ENCODE data around the gene SLC26A9. TPM values are rescaled to one million over a fixed set of nuclear protein-coding genes. Genes with fewer than 3 reads are reported as not detected.

Gene SLC26A9
- total and polyA plus RNA-seq, 2 donors (not counting 3 experiments of a cell fraction or from before 2014, with no cell fraction given), result 0.10 to 0.20 TPM

- FAIRE-seq, result no peak
- no TSS peak for BruUV-seq (replicated peaks)
- dilution Hi-C loops (cut with MboI; ENCODE audit: extremely low pct_ligation_motif_present, low sequenced_read_pairs), result no loop called here
These were observed 18.8 kb downstream of the SLC26A9 start for GRCh38 chr1:205924460-205924790.

GRCh38 chr1:205923651-205924459, 19.4 kb downstream of the SLC26A9 start:
- no peaks in the 10 kb centered on the region for H4K20me1 ChIP-seq (replicated peaks; ENCODE audit: control insufficient read depth, extremely low read depth, insufficient read depth, low read length)
- no peak overlapping the region for H3K4me2 ChIP-seq (ENCODE audit: insufficient read depth, low read length)
- no peak overlapping the region for H2AFZ ChIP-seq (ENCODE audit: low read depth, low read length)
- DNase-seq (ENCODE audit: low read depth, low spot score) (no peak), FAIRE-seq (no peak)
- H3K36me3 ChIP-seq (ENCODE audit: control insufficient read depth in 2 of 2, extremely low read depth in 1 of 2, insufficient read depth in 2 of 2, low read length in 2 of 2), result no peaks in the 10 kb centered on the region
- no peak overlapping the region for H3K9ac ChIP-seq (replicated peaks; ENCODE audit: extremely low read depth, insufficient read depth, low read length)
- intact Hi-C loops (cut with micrococcal nuclease), result no loop called here
- ChIA-PET POLR2A (no interaction called here), CTCF (interaction anchor here (1.2 to 27.5 kb wide), 2 partner anchors 16 to 58 kb away, joined by 4 to 1606 read pairs; no protein-coding TSS in a partner anchor)
- dilution Hi-C loops (cut with MboI; ENCODE audit: extremely low pct_ligation_motif_present, low sequenced_read_pairs), result no loop called here
- no peak overlapping the region for H3K27ac ChIP-seq (ENCODE audit: insufficient read depth, low read depth, low read length)
- no peaks in the 10 kb centered on the region for H3K9me1 ChIP-seq (replicated peaks; ENCODE audit: control insufficient read depth, extremely low read depth, insufficient read depth, low read length)
- H3K9me3 ChIP-seq (replicated peaks; ENCODE audit: control insufficient read depth, insufficient read depth, low read length), result no peaks in the 10 kb centered on the region
- no peak overlapping the region for H3K4me3 ChIP-seq (replicated peaks in 1 of 3; ENCODE audit: insufficient read depth in 1 of 3, low read depth in 1 of 3, low read length in 3 of 3)
- H3K27me3 ChIP-seq (ENCODE audit: control insufficient read depth in 2 of 2, insufficient read depth in 2 of 2, low read length in 2 of 2), result no peaks in the 10 kb centered on the region
- H3K79me2 ChIP-seq (ENCODE audit: control insufficient read depth, insufficient read depth, low read length), result no peaks in the 10 kb centered on the region
- no peaks in the 10 kb centered on the region for H3K4me1 ChIP-seq (ENCODE audit: control insufficient read depth, extremely low read depth, insufficient read depth, low read length)
- TF ChIP-seq FOS (IDR thresholded peaks at IDR 0.05; ENCODE audit: borderline replicate concordance, insufficient read depth, low read length) (no peak), POLR2A (IDR thresholded peaks at IDR 0.05; ENCODE audit: low read depth, low read length) (no peak), CTCF (IDR thresholded peaks at IDR 0.05; ENCODE audit: extremely low read depth in 1 of 2, insufficient read depth in 1 of 2, low read depth in 1 of 2, low read length in 2 of 2) (no peak), MYC (IDR thresholded peaks at IDR 0.05; ENCODE audit: low read depth, low read length) (no peak)
- no TSS peak for BruUV-seq (replicated peaks)

More at GRCh38 chr1:205924460-205924790, 18.8 kb downstream of the SLC26A9 start:
- intact Hi-C loops (cut with micrococcal nuclease), result no loop called here
- no peaks in the 10 kb centered on the region for H3K36me3 ChIP-seq (ENCODE audit: control insufficient read depth in 2 of 2, extremely low read depth in 1 of 2, insufficient read depth in 2 of 2, low read length in 2 of 2)
- CTCF ChIA-PET, result interaction anchor here (27.5 kb wide), 1 partner anchor 57 kb away, joined by 1606 read pairs; no protein-coding TSS in a partner anchor
- no peaks in the 10 kb centered on the region for H3K9me1 ChIP-seq (replicated peaks; ENCODE audit: control insufficient read depth, extremely low read depth, insufficient read depth, low read length)
- no peaks in the 10 kb centered on the region for H3K27me3 ChIP-seq (ENCODE audit: control insufficient read depth in 2 of 2, insufficient read depth in 2 of 2, low read length in 2 of 2)
- no peaks in the 10 kb centered on the region for H3K4me1 ChIP-seq (ENCODE audit: control insufficient read depth, extremely low read depth, insufficient read depth, low read length)
- no peak overlapping the region for H3K4me3 ChIP-seq (replicated peaks in 1 of 3; ENCODE audit: insufficient read depth in 1 of 3, low read depth in 1 of 3, low read length in 3 of 3)
- DNase-seq (ENCODE audit: low read depth, low spot score), result no peak
- H3K9ac ChIP-seq (replicated peaks; ENCODE audit: extremely low read depth, insufficient read depth, low read length), result no peak overlapping the region
- no peak overlapping the region for H2AFZ ChIP-seq (ENCODE audit: low read depth, low read length)
- no peaks in the 10 kb centered on the region for H3K9me3 ChIP-seq (replicated peaks; ENCODE audit: control insufficient read depth, insufficient read depth, low read length)
- no peaks in the 10 kb centered on the region for H4K20me1 ChIP-seq (replicated peaks; ENCODE audit: control insufficient read depth, extremely low read depth, insufficient read depth, low read length)
- H3K27ac ChIP-seq (ENCODE audit: insufficient read depth, low read depth, low read length), result no peak overlapping the region
- POLR2A ChIA-PET, result no interaction called here
- no peak for TF ChIP-seq MAX (IDR thresholded peaks at IDR 0.05; ENCODE audit: insufficient read depth, insufficient read length)
- no peaks in the 10 kb centered on the region for H3K79me2 ChIP-seq (ENCODE audit: control insufficient read depth, insufficient read depth, low read length)
- H3K4me2 ChIP-seq (ENCODE audit: insufficient read depth, low read length), result no peak overlapping the region
